HG02678 (cell line): ENCODE measurements around the gene HYOU1.
A peak's percentile ranks its signal among the peaks of the same experiment; 100 is the strongest.
"Not testable (repeated sequence)": the region's sequence is repeated elsewhere in the genome, so short reads cannot be mapped to it uniquely, and the experiment has no call there.

Experiments used
- ATAC-seq: cut with Tn5 transposase; IDR thresholded peaks from one replicate; pipeline ENCODE4 v1.9.1; 2021; ENCODE audit warnings: mild to moderate bottlenecking, moderate library complexity; ENCODE audit not compliant: unreplicated experiment

HYOU1 gene, protein sequence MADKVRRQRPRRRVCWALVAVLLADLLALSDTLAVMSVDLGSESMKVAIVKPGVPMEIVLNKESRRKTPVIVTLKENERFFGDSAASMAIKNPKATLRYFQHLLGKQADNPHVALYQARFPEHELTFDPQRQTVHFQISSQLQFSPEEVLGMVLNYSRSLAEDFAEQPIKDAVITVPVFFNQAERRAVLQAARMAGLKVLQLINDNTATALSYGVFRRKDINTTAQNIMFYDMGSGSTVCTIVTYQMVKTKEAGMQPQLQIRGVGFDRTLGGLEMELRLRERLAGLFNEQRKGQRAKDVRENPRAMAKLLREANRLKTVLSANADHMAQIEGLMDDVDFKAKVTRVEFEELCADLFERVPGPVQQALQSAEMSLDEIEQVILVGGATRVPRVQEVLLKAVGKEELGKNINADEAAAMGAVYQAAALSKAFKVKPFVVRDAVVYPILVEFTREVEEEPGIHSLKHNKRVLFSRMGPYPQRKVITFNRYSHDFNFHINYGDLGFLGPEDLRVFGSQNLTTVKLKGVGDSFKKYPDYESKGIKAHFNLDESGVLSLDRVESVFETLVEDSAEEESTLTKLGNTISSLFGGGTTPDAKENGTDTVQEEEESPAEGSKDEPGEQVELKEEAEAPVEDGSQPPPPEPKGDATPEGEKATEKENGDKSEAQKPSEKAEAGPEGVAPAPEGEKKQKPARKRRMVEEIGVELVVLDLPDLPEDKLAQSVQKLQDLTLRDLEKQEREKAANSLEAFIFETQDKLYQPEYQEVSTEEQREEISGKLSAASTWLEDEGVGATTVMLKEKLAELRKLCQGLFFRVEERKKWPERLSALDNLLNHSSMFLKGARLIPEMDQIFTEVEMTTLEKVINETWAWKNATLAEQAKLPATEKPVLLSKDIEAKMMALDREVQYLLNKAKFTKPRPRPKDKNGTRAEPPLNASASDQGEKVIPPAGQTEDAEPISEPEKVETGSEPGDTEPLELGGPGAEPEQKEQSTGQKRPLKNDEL

DNA sequence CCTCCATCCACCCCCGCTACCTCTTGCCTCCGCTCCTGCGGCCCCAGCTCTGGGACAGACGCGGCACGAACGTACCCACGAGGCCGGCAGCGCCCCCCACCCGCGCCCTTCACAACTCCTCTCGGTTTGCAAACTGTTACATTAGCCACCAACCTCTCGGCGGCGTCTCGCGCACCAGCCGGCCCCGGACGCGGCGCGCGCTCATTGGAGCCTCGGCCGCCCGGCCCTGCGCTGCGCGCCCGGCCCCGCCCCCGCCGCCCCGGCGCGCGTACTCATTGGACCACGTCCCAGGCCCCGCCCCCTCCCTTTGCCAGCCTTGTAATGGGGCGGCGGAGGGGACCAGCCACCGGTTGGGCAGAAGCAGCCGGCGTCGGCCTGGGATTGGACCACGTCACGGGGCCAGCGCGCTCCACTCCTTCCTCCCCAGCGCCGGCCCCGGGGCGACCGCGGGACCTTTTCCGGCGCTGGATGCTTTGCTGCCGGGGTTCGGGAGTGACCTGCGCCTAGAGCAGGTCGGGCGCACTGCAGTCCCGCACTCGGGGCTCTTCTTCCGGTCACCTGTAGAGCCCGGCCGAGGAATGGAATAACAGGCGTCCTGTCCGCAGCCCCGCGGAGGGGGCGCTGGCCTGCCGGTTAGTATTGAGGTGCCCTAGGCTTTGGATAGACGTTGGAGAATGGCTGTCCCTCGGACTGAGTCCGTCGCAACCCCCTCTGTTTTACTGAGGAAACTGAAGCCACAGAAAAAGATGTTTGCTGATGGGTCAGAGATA, at the start of gene HYOU1:
TSS of gene HYOU1 (minus strand) at position 206 of the 770 bp plus-strand sequence. CDS start 1,045 bp downstream, outside the sequence.
- peak; percentile 94 for ATAC-seq

DNA sequence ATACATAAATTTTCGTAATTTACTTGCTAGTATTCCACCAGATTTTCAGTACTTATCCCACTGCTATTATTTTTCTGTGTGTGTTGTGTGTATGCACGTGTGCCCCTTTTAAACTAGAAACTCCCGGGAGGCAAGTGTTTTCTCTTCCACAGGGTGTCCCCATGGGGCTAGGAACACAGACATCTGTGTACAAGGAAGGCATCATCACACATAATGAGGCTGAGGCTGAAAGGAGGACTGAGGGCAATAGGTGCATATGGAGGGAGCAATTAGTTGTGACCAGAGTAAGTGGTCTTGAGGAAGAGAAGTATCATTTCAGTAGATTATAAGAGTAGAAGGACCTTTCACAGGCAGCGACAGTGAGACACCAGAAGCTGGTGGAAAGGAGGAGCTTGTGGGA, 46.8 kb upstream of the HYOU1 start:
- no peak for ATAC-seq

DNA sequence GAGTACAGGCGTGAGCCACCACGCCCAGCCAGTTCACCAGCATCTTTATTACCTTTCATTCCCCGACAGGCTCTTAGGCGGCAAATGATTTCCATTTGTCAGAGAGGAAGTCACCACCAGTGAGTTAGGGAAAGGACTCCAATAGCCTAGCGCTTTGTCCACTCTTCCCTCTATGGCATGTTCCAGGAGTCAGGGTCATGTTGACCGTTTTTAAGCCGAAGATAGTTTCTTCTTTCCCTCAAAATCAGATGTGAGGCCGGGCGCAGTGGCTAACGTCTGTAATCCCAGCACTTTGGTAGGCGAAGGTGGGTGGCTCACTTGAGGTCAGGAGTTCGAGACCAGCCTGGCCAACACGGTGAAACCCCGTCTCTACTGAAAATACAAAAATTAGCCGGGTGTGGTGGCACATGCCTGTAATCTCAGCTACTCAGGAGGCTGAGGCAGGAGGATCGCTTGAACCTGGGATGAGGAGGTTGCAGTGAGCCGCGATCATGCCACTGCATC, 46.2 kb upstream of the HYOU1 start:
- not testable (repeated sequence) for ATAC-seq

DNA sequence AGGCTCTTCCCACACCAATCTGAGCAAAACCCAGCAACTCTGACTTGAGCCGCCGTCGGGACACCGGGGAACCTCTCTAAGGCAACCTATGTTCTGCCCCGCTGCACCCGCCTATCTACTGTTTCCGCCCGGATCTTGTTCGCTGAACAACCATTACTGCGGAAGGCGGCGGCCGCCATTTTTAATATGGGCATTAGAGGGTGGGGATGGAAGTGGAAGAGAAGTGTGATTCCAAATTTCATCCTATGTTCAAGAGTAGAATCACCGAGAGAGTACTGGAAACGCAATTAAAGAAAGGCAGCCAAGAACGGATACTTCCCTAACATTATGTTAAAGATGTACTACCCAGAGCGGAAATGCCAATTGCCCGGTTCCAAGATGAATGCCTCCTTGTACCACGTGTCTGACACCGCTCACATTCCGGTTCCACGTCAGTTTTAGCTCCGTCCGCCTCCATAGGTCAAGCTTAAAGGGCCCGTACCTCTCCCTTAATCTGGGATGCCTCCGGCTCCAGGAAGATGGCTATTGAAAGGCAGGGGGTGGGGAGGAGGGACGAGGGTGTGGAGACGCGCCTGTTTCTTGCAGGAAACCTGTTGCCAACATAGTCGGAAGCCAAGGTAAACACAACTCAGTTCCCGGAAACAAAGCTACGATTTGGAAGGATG, 44.9 kb upstream of the HYOU1 start, which contains the start of gene DPAGT1:
TSS of gene DPAGT1 (minus strand) at position 95 of the 665 bp plus-strand sequence. CDS start 198 bp downstream, outside the sequence.
- peak; percentile 78 for ATAC-seq

DNA sequence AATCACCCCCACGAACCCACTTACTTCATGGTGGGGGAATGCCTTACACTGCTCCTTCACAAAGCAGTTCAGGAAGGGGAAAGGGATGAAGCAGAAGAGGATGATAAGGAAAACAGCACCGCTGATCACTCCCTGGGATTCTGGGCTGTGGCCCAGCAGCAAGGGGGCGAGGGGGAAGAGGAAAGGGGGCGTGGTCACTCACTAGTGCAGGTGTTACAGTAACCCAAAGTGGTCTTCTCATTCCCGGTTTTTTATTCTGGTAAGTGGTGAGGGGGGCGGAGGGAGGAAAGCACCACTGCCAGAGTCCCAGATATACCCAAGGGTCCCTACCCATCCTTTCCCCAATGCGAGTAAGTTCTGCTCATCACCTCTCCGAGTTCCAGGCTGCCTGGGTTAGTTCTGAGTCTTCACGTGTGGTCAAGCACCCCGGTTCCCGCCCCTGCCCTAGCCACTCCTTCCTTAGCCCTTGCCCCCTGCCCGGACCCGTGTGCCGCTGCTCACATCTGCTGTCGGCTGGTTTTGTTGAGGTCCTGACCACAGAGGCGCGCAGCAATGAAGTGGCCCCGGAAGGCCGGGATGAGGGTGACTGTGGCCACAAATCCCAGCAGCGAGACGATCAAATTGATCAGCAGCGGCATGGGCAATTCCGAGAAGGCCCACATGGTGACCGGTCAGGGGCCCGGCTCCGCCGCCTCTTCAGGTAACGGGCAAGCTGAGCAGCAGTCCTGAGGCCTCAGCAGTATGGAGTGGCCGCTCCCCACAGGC, 44.2 kb upstream of the HYOU1 start:
- peak; percentile 19 for ATAC-seq

DNA sequence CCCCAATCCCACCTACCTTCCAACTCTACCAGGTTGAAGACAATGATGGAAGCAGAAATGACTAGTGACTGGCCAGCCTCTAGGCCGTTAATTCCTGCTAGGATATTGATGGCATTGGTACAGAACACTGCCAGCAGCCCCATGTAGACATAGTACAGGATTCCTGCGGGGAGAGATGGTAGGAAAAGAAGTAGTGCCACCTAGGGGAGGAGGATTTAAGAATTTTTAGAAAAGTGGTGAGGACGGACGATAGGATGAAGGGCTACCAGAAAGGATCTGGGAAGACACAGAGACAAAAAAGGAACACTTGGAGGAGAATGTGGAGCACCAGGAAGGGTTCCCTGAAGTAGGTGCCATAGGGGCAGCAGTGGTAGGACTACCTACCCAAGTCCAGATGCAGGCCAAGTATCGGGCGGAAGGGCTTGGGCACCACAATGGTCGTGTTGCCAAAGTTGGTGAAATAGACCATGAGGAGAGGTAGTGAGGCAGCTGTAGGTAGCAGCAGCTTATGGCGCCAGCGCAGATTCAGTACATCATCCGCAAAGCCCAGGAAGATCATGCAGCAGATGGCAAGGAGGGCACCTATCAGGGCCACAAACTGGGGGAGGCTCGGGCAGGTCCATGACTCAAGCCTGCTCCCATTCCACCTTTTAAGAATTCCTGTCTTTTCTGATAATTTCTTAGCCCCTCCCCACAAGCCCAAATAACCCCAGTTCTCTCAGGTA, 43.4 kb upstream of the HYOU1 start:
- ATAC-seq: no peak

DNA sequence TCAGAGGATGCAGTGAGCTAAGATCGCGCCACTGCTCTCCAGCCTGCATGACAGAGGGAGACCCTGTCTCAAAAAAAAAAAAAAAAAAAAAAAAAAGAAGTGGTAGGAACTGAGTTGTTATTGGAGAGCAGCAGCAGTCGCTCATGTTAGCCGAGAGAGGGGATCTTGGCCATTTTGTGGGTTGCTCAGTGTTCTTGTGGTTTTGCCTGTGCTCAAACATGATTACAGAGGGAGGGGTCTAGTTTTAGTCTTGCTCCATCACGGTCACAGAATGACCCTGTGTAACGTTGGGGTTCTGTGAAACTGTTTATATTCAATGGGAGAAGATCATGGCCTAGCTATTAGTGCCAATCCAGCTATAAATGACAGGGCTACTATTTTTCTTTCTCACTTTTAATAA, 42.7 kb upstream of the HYOU1 start:
- no peak for ATAC-seq

DNA sequence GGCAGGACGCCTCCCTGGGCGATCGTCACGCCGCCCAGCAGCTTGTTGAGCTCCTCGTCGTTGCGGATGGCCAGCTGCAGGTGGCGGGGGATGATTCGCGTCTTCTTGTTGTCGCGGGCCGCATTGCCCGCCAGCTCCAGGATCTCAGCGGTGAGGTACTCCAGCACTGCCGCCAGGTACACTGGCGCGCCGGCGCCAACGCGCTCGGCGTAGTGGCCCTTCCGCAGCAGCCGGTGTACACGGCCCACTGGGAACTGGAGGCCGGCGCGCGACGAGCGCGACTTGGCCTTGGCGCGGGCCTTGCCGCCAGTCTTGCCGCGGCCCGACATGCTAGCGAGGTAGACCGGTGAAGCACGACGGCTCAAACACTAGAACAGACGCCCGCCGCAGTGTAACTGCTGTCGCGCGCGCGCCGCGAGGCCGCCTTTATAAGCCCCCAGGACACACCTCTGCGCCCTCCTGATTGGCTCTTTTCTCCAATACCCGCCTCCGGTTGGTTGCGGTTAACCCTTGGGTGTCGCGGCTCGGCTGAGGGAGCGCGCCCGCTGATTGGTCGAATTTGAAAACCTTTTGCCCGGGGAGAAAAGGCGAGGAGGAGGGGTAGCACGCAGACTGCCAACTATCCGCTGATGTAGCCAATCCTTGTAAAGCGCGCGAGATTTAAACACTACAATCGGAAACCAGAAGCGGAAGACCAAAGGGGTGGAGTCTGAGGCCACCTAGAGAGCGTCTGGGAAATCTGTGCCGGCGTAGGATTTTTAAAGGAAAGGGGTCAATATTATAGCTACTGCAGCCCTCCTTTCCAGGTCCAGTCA, 38.3 kb upstream of the HYOU1 start:
- peak; percentile 87 for ATAC-seq

DNA sequence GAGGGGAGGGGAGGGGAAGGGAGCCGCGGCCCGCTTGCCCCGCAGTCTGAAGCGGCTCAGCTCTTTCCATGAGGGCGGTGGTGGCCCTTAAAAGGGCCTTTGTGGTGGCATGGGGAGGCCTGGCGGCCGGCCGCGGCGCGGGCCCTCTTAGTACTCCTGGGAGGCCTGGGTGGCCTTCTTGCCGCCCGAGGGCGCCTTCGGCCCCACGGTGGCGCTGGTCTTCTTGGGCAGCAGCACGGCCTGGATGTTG, 37.7 kb upstream of the HYOU1 start:
- peak; percentile 38 for ATAC-seq

DNA sequence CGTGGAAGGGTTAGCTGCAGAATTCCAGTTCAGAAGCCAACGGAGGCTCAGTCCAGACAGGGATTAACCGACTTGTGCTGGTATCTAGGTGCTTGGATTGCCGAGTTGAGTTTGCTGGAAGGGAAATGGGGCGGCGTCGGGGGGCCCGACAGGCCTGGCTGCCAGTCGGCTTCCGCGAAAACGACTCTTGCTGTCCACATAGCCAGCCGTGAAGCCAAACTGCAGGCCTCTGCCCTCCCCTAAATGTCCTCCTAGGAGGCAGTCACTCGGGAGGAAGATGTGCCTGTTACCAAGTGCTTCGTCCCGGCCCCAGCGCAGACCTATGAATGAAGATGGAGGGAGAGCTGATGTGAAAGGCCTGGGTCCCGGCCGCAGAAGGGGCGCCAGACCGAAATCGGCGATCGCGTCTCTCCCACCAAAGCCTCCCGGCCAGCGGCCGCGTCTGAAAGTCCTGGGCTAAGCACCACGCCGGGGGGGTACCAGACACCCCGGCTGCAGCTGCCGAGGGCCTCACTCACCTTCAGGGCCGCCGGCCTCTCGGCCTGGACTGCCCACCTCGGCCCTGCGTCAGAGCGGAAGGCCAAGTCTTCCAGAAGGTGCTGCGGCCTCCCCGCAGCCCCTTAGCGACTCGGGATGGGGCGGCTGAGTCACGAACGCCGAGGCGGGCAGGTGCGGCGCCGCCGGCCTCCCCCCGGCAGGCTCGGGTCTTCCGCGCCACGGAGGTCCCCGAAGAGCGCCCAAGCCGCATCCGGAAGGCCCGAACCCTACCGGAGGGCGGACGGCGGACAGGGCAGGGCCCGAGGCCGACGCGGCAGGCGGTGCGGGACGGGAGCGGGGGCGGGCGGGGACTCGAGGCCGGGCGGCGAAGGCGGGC, 37.2 kb upstream of the HYOU1 start:
- ATAC-seq: peak; percentile 1

DNA sequence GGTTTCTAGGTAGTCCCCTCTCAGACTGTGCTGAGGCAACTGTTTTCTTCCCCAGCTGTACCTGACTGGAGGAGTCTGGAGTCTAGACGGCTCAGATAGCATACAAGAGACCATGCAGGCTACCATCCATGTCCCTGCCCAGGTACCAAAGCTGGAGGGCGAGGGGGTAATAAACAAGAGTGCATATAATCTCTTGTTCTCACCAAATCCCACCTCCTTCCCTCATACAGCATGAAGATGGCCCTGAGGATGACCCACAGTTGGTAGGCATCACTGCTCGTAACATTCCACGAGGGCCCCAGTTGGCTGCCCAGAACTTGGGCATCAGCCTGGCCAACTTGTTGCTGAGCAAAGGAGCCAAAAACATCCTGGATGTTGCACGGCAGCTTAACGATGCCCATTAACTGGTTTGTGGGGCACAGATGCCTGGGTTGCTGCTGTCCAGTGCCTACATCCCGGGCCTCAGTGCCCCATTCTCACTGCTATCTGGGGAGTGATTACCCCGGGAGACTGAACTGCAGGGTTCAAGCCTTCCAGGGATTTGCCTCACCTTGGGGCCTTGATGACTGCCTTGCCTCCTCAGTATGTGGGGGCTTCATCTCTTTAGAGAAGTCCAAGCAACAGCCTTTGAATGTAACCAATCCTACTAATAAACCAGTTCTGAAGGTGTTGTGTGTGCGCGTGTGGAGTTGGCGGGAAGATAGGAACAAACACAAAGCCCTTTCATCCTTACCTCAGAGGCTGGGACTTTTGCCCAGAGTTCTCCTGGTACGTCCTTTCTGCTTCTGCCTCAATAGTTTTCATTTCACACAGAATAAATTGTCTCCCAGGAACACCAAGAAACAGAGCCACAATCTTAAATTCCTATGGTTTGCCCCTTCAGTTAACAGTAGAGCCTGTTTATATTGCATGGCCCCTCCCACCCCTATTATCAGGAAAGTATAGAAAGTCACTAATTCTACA, 36.2 kb upstream of the HYOU1 start:
- ATAC-seq: no peak

DNA sequence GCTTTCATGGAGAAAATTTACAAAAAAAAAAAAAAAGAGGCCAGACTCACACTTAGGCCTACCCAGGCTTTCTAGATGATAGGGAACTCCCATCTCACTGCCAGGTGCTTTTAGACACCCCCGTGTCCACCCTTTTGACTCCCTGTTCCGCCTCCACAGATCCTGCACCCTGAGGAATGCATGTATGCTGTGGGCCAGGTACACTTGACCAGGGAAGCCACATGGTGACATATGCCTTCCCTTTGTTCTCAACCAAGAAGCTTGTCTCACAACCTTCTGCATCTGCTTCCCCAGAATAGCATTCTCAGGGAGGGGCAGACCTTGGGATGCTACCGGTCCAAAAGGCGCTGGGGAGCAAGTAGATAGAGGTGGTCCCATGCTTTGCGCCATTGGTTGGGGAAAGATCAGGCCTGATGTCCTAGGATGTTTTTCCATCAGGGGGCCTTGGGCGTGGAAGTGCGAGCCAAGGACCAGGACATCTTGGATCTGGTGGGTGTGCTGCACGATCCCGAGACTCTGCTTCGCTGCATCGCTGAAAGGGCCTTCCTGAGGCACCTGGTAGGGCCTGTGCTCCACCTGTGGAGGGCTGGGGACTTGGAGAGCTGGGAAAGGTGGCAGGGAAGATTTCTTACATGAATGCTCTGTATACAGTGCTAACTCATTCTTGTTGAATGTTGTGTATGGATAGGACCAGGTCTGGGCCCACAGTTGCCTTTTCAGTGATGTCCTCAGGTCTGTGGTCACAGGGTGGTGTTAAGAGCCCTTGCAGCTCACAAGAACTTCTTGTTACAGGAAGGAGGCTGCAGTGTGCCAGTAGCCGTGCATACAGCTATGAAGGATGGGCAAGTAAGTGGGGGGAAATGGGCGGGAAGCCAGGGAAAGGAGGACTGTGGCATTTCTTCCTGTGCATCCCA, 35.2 kb upstream of the HYOU1 start:
- no peak for ATAC-seq

DNA sequence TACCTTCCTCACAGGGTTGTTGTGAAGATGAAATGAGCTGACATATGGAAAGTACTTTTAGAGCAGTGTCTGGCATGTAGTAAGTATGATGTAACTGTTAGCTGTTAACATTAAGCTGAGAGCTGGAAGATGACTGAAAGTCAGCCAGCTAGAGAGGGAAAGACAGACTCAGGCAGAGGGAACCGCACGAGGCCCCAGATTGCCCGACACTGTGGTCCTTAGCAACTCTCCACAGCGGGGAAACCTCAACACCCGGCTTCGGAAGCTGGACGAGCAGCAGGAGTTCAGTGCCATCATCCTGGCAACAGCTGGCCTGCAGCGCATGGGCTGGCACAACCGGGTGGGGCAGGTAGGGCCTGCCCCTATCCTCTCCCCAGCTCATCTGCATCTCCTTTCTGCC, 34.2 kb upstream of the HYOU1 start:
- ATAC-seq: no peak

DNA sequence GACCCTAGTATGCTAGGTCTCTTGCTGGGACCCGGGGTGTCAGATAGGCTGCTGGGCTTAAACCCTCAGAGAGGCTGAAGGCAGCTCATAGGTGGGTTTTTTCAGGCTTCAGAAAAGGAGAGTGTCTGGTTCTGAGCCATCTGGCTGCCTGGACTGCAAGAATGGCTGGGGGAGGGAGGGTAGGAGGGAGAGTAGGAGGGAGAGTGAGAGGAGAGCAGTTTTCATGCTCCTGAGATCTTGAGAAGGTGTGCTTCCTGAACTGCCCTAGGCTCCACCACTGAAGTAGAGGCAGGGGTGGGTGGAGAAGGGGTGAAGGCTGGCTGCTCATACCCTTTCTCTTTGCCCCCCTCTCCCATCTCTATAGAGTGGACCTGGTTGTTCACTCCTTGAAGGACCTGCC, 32.3 kb upstream of the HYOU1 start:
- no peak for ATAC-seq

DNA sequence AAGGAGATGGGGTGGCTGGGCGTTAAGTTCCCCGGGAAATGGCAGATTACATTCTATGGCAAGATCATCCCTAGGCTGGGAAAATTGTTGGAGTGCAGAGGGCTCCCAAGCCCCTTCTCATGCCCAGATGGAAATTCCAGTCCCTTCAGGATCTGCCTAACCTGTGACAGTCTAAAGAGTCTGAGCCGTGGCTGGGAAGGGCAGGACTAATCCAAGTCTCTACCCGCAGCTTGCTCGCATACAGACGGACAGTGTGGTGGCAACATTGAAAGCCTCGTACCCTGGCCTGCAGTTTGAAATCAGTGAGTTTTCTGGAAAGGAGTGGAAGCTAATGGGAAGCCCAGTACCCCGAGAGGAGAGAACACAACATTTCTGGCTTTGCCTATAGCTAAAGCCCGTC, 31.4 kb upstream of the HYOU1 start:
- no peak for ATAC-seq
